SK-MEL-5 (cell line): ENCODE results near the gene DPP10. TPM values are rescaled to one million over a fixed set of nuclear protein-coding genes. Genes with fewer than 3 reads are reported as not detected.
A peak's percentile ranks its signal among the peaks of the same experiment; 100 is the strongest.
"Not testable (repeated sequence)": the region's sequence is repeated elsewhere in the genome, so short reads cannot be mapped to it uniquely, and the experiment has no call there.

Experiments used
- DNase-seq: peaks from one replicate; pipeline ENCODE4 v3.0.0-alpha.2; 2016; ENCODE audit warnings: low read depth, low spot score
- in situ Hi-C: cut with HindIII; loops from 2 replicates; pipeline ENCODE4 v1.10.0; 2016; ENCODE audit warnings: low sequenced_read_pairs, high pct_unique_total_duplicates, low pct_unique_long_range_greater_than_20kb
- polyA plus RNA-seq, 2 experiments: library from polyadenylated mRNA; depleted of rRNA; stranded (reverse); fragments of >200 nt; gene quantifications; 2 replicates each; pipeline ENCODE4 v1.2.3, GENCODE V29; 2015
- total RNA-seq: library from RNA; depleted of rRNA; stranded (reverse); fragments of >200 nt; shearing (Covaris generic); gene quantifications from 2 replicates; pipeline ENCODE4 v1.2.3, GENCODE V29; 2014; rRNA removed

DPP10 gene
- total RNA-seq, result not detected in 2 replicates
- 0.04 and 0.70 TPM in 2 replicates for polyA plus RNA-seq (2015; cell fraction: cytosol; rRNA removed)
- 0.41 TPM in 1 of 2 replicates, not detected in the other for polyA plus RNA-seq (2015; cell fraction: nucleus; rRNA removed)

DNA sequence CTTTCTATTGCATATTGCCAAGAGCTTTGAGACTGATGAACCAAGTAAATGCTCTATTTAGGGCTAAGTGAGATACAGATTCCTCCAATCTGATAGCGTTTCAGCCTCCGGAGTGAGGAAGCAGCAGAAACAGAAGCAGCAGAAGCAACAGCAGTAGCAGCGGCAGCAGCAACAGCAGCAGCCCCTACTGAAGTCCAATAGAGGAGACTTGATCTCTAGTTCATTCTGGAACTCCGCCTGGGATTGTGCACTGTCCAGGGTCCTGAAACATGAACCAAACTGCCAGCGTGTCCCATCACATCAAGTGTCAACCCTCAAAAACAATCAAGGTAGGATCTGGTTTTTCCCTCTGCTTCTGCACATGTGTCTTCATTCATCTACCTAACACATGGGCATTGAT, at the start of gene DPP10:
Gene DPP10 (plus strand): TSS at position 132 of the 400 bp plus-strand sequence.
- peak; percentile 8 for DNase-seq
- in situ Hi-C loops, result no loop called here

DNA sequence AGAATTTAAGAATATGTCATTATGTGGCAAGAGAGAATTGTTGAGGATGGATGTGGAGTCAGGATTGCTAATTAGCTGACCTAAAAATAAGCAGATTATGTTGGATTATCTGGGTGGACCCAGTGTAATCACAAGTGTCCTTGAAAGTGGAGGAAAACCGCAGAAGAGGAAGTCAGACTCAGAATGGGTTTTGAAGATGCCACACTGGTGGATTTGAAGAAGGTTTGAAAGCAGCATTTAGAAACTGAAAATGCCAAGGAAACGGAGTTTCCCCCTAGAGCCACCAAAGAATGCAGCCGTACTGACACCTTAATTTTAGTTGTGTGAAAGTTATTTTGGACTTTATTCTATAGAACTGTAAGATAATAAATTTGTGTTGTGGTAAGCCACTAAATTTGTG, 41.6 kb upstream of the DPP10 start:
- DNase-seq, result no peak
- in situ Hi-C loops, result no loop called here

DNA sequence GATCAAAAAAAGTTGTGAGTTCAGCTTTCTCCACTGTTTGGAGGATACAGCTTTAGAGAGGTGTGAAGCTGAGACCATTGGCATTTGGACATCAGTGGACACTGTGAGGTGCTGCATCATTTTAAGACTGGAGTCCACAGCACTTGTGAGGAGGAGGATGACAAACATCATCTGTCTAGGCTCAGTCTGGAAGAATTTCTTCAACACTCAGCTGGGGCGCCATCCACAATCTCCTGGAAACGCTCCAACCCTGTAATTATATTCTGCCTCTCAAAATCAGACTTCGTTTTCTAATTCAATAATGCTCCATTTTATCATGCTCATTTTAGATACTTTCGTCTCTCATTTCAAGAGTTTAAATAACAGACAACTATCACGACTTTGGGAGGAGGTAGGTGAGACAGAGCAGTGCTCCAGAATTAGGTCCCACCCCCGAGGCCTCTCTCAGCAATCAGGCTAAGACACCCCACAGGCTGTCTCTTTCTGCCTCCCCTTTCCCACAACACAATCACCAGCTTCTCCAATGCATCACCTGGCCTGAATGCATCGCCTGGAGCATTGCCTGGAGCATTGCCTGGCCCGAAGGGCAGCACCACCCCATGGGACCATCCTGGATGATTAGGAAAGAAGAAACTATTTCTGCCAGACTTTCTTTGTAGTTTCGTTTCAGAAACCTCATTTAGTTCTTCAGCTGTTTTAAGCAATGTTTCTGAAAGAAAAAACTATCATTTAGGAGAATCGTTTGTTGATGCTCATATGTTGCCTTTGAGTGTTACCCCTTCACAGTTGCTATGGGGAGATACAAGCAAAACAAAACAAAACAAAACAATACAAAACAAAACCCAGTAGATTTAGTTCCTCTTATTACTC, 37.0 kb upstream of the DPP10 start:
- in situ Hi-C loops, result no loop called here
- DNase-seq, result no peak

DNA sequence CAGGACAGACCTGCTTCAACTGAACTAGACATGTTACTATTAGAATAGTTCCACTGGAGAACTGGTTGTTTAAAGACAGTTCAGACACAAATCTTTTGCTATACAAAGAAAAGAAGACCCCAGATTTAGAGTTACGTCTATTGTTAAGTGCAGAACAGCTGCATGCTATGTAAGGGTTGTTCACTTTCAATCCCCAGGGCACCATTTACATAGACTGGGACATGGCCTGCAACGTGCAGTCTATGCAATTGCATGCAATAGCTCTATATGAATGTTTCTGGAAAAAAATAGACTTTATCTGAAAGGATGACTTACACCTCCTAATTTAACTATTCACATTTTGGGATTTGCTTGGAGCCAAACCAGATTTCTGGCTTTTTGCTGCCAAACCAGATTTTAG, 36.1 kb upstream of the DPP10 start:
- no peak for DNase-seq
- in situ Hi-C loops, result no loop called here

DNA sequence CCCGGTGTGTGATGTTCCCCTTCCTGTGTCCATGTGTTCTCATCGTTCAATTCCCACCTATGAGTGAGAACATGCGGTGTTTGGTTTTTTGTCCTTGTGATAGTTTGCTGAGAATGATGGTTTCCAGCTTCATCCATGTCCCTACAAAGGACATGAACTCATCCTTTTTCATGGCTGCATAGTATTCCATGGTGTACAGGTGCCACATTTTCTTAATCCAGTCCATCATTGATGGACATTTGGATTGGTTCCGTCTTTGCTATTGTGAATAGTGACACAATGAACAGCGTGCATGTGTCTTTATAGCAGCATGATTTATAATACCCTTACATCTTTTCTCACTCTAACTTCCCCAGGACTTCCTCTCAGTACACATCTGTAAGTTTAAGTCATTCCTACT, 35.1 kb upstream of the DPP10 start:
- in situ Hi-C loops, DNase-seq: not testable (repeated sequence)

DNA sequence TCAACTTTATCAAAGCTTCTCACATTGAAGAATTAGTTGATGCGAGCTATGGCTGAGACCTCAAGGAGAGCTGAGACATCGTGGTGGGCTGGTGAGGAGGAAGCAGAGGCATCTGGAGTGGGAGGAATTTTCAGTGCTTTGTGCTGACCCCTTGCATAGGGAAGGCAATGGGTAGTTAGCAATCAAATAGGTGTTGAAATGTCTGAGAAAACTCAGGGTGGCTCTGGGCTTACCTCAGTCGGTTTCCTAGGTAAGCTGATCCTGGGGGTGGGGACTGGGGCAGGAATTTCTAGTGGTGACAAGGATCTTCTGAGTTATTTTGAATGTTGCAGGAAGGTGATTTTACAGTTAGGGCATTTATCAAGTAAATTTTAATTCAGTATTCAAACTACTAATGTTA, 20.7 kb upstream of the DPP10 start:
- DNase-seq, result no peak
- in situ Hi-C loops, result no loop called here

DNA sequence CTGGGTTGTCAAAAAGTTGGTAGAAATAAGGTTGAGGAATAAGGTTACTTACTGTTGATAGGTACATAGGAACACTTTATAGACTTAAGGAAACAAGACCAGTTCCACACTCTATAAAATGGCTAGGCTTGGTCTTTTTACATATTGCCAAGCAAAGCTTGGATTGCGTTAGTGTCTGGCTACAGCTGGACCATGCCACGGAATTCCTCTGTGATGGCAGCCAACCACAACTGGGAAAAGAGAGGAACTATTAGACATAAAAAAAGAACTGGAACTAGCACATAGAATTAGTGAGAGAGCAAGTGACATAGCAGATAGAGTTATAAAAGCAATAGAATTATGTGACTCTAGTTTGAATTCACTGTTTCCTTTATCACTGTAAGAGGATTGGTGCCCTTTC, 17.7 kb upstream of the DPP10 start:
- no peak for DNase-seq
- in situ Hi-C loops, result no loop called here

DNA sequence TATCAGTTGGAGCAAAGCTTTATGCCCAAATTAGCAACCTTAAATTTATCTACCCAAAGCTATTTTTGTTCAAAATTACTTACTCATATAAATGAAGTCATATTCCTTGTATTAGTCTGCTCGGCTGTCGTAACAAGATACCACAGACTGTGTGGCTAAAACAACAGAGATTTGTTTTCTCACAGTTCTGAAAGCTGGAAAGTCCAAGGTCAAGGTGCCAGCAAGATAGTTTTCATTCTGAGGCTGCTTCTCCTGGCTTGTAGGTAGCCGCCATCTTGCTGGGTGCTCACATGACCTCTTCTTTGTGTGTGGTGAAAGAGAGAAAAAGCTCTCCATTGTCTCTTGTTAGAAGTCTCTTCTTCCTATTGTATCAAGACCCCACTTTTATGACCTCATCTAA, 15.7 kb upstream of the DPP10 start:
- no peak for DNase-seq
- in situ Hi-C loops, result no loop called here

DNA sequence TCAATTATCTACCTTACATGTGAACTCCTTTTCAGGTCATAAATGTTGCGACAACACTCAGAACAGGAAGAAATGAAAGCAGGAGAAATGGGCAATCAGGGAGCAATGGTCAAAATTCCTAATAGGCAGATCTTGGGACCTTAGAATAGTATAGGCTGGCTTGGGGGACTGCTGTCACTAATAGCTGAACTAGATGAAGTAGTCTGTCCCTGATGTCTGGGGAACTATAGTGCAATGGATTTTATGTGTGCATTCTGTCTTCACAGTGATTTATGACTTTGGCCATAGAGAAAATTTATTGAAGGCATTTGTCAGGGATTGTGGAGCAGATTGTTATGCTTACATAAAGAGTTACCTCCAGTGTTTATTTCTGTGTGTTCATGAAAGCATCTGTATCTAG, 6.1 kb upstream of the DPP10 start:
- DNase-seq, result no peak
- in situ Hi-C loops, result no loop called here

DNA sequence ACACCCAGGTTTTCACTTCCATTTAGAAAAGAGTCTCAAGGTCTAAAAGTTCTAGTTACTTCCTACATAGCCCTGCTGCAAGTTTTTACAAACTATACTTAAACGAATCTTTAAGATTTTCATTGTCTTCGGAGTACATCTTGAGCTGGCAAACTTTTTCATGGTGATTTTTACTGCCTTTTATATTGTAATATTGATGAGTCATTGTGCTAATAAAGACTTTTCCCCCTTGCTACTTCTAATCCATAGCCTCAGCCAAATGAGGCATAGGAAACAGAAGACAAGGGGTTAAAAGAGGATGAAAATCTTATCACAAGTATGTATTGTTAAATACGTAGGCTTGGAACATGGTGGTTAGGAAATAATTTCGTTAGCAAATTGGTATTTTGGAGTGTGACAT, 4.1 kb downstream of the DPP10 start:
- no peak for DNase-seq

DNA sequence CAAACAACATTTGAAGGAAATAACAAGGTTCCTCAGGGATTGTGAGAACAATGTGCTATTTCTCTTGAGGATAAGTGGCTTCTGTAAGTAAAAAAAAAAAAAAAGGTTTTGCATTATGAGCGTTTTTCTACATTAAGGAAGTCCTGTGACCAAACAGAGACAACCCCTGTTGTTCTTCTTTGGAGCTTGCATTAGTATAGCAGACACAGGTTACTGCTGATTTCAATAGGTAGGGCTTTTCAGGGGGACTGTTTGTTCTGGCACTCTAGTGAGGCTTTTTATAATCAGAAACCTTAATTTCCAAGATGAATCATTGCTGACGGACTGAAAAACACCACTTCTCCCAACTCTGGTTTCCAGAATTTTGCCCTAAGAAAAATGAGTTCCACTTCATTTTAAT, 8.2 kb downstream of the DPP10 start:
- in situ Hi-C loops, result no loop called here

More for the DNA sequence above, 4.1 kb downstream of the DPP10 start:
- in situ Hi-C loops, result no loop called here

DNA sequence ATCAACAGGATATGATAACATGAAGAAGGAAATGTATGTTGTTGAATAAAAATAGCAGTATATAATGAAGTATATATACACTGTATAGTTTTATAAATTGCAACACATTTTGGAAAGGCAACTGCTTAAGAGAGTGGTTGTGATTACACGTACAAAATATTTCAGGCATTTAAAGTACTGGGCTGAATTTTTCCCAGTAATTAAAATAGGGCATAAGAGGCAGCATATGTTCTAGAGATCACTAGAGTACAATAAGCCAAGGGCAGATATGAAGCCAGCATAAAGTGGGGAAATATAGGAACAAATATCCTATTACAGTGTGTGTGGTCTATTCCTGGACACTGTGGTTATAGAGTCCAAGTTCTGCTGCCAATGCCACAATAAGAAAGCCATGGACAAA, 14.1 kb downstream of the DPP10 start:
- DNase-seq, result no peak
- in situ Hi-C loops, result no loop called here

More for the DNA sequence above, 8.2 kb downstream of the DPP10 start:
- DNase-seq, result peak; percentile 21

DNA sequence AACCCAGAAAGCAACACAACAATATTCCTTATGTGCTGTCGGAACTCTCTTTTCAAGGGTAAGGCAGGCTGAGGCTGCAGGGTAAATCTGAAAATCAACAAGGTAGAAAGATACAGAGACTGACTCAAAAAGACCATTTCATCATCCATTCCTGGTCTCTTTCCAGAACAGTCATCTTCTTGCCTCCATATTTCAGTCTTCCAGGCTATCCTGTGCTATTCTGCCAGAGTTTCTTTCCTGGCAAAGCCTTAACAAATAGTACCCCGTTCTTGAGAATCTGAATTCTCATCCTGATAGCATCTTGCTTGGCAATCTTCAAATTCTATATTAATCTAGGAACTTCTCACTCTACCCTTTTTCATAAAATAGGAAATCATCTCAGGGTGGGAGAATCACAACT, 15.5 kb downstream of the DPP10 start:
- in situ Hi-C loops, result no loop called here
- DNase-seq, result no peak

DNA sequence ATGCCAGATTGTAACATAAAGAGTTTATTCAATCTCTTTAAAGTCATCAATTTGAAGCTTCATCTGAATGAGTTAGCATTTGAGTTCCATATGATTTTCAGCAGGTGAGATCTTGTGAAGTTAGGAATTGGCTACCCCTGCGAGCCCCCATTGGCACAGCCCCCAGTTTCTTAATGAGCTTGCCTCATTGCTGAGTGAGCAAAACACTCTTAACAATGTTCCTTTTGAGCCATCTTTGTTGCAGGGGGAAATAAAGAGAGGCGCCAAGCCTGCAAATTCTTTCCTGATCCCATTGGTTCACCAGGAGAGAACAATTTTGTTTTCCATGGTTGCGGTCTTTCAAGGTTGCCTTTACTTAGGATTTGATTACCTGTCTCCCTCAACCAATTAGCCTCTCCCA, 18.7 kb downstream of the DPP10 start:
- in situ Hi-C loops, result no loop called here
- no peak for DNase-seq

DNA sequence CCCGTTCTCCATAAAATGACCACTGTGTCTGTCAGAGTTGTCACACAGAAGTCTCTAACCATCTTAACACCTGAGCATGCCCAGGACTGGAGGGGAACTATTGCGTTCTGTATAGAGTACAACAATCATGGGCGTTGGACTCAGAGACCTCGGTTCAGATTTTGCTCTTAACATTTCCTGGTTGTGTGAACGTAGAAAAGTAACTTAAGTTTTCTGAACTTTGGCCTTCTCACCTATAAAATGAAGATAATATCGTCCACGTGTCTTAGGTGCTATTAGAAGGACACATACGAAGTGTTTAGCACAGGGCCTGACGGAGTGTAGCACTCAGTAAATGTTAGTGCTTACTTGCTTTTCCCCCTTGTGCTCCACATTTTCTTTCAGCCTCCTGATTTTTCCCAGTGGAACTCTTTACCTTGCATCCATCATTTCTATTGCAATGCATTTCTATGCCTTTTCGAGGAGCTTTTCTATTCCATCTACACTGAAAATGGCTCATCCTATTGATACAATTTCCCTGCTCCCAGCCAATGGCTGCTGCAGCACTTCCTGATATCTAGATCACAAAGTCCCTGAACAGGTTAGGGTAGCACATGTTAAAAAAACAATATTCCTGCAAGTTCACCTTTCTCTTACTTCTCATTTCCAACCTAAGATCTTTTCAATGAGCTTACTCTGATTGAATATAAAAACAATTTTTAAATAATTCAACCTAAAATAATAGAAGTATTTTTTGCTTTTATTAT, 22.7 kb downstream of the DPP10 start:
- in situ Hi-C loops, result no loop called here

DNA sequence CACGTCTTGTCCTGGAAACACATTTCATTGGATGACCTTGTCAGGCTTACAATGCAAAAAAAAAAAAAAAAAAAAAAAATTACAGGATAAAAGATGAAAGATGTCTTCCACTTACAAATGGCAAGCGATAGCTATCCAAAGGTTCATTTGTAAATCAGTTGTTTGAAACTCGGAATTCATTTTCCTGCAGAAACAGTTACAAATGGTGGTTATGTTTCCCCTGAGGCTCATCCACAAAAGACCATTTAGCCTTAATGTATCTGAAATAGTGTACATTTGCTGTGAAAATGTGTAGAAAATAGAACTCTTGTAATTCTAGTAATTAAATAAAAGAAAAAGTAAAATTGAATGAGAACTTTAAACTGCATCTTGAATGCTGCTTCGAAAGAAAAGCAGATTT, 25.9 kb downstream of the DPP10 start:
- in situ Hi-C loops, result no loop called here
- DNase-seq, result no peak

More for the DNA sequence above, 22.7 kb downstream of the DPP10 start:
- DNase-seq, result no peak

DNA sequence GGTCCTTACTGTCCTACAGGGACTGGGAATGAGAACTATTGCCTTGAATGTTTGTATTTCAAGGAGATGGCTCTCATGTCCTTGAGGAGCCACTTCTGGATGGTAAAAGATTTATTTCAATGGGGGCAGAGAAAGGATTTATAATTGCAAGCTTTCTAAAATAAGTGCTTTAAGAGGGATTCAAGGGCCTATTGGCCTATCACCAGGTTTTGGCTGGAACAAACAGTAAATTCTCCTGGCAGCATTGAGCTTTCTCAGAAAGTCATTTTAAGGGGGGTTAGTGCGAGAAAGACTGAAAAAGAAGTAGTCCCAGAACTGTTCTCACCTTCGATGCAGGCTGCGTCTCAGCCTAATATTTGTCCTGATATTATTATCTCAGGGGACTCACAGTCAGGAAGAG, 29.8 kb downstream of the DPP10 start:
- in situ Hi-C loops, result no loop called here
- DNase-seq, result no peak

DNA sequence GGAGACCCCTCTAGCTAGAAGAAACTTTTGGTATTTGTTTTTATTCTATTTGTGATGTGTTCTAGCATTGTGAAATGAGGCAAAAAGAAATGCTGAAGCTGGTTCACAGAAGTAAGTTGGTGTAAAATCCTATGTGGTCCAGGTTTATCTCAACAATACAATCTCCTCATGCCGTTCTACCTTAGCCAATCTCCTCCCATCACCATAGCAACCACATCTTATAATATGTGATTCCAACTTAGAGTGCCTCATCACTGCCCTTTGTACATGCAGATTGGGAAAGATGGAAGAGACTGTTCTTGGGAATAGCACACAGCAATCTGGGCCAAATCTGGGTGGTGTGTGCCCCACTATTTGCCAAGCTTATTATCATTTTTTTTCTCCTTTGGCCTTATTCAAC, 30.3 kb downstream of the DPP10 start:
- in situ Hi-C loops, result no loop called here
- no peak for DNase-seq
